Adrenal gland (tissue), 12 donors: ENCODE data around the gene CCDC85C. TPM values are rescaled to one million over a fixed set of nuclear protein-coding genes. Genes with fewer than 3 reads are reported as not detected.

Experiments used
- DNase-seq, 7 donors: peaks; one replicate each; pipeline ENCODE4 v3.0.0-alpha.2; 2019 to 2020
- H3K27ac ChIP-seq, 5 donors: fragments of 200-600 bp; sonication (generic) in 4 of 5; 1 replicate in 3 of 5; 2 replicates in 2 of 5; pipeline versions ENCODE4 v1.5.1 to v1.8.0; 2016 to 2020; ENCODE audit warnings: mild to moderate bottlenecking in 1 of 5
- H3K27me3 ChIP-seq: fragments of 200-600 bp; 2 replicates; pipeline ENCODE4 v1.8.0; 2021
- H3K36me3 ChIP-seq, 2 donors: fragments of 200-600 bp; replicated peaks in 1 of 2; 1 replicate in 1 of 2; 2 replicates in 1 of 2; pipeline versions ENCODE4 v1.5.1 to v1.8.0; 2018 to 2022
- H3K4me1 ChIP-seq, 2 donors: fragments of 200-600 bp; replicated peaks in 1 of 2; 1 replicate in 1 of 2; 2 replicates in 1 of 2; pipeline versions ENCODE4 v1.5.1 to v1.8.0; 2018 to 2021
- H3K4me3 ChIP-seq, 4 donors: fragments of 200-600 bp; sonication (generic) in 3 of 4; one replicate each; pipeline ENCODE4 v1.5.1; 2016 to 2018
- H3K9me3 ChIP-seq, 3 donors: fragments of 200-600 bp; sonication (generic) in 1 of 3; replicated peaks in 1 of 3; 1 replicate in 2 of 3; 2 replicates in 1 of 3; pipeline versions ENCODE4 v1.5.1 to v1.8.0; 2016 to 2021
- CTCF ChIP-seq, 6 experiments: fragments of 450-650 bp in 4 of 6; fragments of 200-600 bp in 2 of 6; sonication (generic) in 1 of 6; IDR thresholded peaks; 1 replicate in 5 of 6; 2 replicates in 1 of 6; pipeline versions ENCODE4 v1.5.1 to v1.8.0; 2016 to 2021; ENCODE audit warnings: antibody characterized with exemption in 6 of 6, mild to moderate bottlenecking in 2 of 6, moderate library complexity in 1 of 6
- POLR2A ChIP-seq, 2 donors: fragments of 450-650 bp; IDR thresholded peaks; one replicate each; pipeline ENCODE4 v1.6.1; 2017; ENCODE audit warnings: antibody characterized with exemption in 2 of 2, mild to moderate bottlenecking in 2 of 2, moderate library complexity in 1 of 2
- WGBS, 4 donors: extraction: QIAGEN DNeasy Blood & Tissue Kit in 2 of 4; methylation state at CpG; one replicate each; pipeline versions ENCODE4 v1.1.5 to v1.1.7; 2013 to 2017; 5-methylcytosine and 5-hydroxymethylcytosine counted together
- intact Hi-C, 2 donors: fragments of 100-400 bp; cut with DNase I; formaldehyde crosslinking; loops; one replicate each; pipeline versions ENCODE4 v1.14.1 to v1.15.0; 2022 to 2023
- polyA plus RNA-seq, 3 donors: library from polyadenylated mRNA; stranded (reverse); fragments of 200-250 nt in 2 of 3; fragments of 350-450 nt in 1 of 3; fragmentation: Illumina TruSeq in 1 of 3; extraction: RNeasy Lipid Tissue Mini Kit (QIAGEN cat#74804) in 1 of 3; gene quantifications; one replicate each; pipeline ENCODE4 v1.2.3, GENCODE V29; 2013 to 2014
- total RNA-seq, 9 donors: library from RNA; depleted of rRNA in 4 of 9; stranded (reverse); fragments of >200 nt in 4 of 9; fragments of 120-200 nt in 1 of 9; fragmentation: NEBNext Ultra II Directional in 1 of 9; extraction: Animal tissue kit (Norgen Biotek cat#: 25700) in 1 of 9; gene quantifications; one replicate each; pipeline versions ENCODE4 v1.1.0 to v1.2.4, GENCODE V29; 2013 to 2023
- donor health status: healthy with polysubstance abuse.
- donor health status: Bipolar disorder and iron deficiency.
- donor health status: DM: yes; HTN: yes; CAD: no.
- donor health status: DM: no; HTN: no; CAD: no.
- donor health status: DM: no; HTN: no; CAD: no.
- donor health status: DM: yes; HTN: yes; CAD: no.

Gene CCDC85C
- total and polyA plus RNA-seq, 12 donors, result 4.2 to 59.0 (median 37.9) TPM

- TF ChIP-seq CTCF (IDR thresholded peaks at IDR 0.05), result no peak
- no peak for TF ChIP-seq POLR2A (IDR thresholded peaks at IDR 0.05)
- H3K4me1 ChIP-seq, result no peaks in the 10 kb centered on the region
- no peak overlapping the region for H3K4me3 ChIP-seq
- H3K9me3 ChIP-seq, result no peaks in the 10 kb centered on the region
- WGBS, 4 donors, result 85 to 87% (median 86%) methylated on average over 7 to 11 of the region's 11 CpGs
- H3K27me3 ChIP-seq, result no peaks in the 10 kb centered on the region
- H3K27ac ChIP-seq, result no peak overlapping the region
- intact Hi-C loops, result no loop called here
- no peaks in the 10 kb centered on the region for H3K36me3 ChIP-seq
- no peak for DNase-seq
Observed at GRCh38 chr14:99626041-99626648, 22.1 kb upstream of the CCDC85C start.

GRCh38 chr14:99625476-99625875 is 21.5 kb upstream of the CCDC85C start:
- DNase-seq, result no peak
- intact Hi-C loops, result no loop called here
- TF ChIP-seq POLR2A (IDR thresholded peaks at IDR 0.05), result no peak
- TF ChIP-seq CTCF (IDR thresholded peaks at IDR 0.05), result no peak
- H3K36me3 ChIP-seq, result no peaks in the 10 kb centered on the region
- no peak overlapping the region for H3K27ac ChIP-seq
- no peaks in the 10 kb centered on the region for H3K27me3 ChIP-seq
- H3K4me3 ChIP-seq, result no peak overlapping the region
- no peaks in the 10 kb centered on the region for H3K4me1 ChIP-seq
- no peaks in the 10 kb centered on the region for H3K9me3 ChIP-seq
- 75 to 100% (median 87%) methylated on average over 1 to 3 of the region's 3 CpGs for WGBS, 4 donors

DNA sequence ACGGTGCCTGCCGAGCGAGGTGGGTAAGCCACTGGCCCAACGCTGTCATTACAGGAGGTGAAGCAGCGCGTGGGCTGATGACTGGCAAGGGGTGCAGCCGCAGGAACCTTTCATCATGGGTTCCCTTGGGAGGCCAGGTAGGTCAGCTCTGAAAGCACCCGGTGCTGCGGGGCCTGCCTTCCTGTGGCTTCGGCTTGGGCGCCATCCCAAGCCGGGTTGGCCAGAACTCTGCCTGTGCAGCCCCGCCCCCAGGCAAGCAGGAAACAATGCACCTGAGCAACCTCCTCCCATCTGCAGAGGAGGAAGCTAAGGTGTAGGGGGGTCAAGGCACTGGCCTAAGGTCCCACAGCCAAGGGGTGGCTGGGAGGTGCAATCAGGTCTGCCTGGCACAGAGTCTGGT is 21.0 kb upstream of the CCDC85C start:
- DNase-seq, result no peak
- no peaks in the 10 kb centered on the region for H3K36me3 ChIP-seq
- WGBS, 4 donors, result 85 to 91% (median 88%) methylated on average over 11 to 13 of the region's 13 CpGs
- H3K27ac ChIP-seq, result no peak overlapping the region
- H3K4me3 ChIP-seq, result no peak overlapping the region
- no peak for TF ChIP-seq CTCF (IDR thresholded peaks at IDR 0.05)
- TF ChIP-seq POLR2A (IDR thresholded peaks at IDR 0.05), result no peak
- no peaks in the 10 kb centered on the region for H3K9me3 ChIP-seq
- intact Hi-C loops, result no loop called here
- H3K4me1 ChIP-seq, result peaks cover 0 to 5% of the 10 kb centered on the region in 2 donors
- H3K27me3 ChIP-seq, result no peaks in the 10 kb centered on the region

GRCh38 chr14:99624024-99624423 is 20.0 kb upstream of the CCDC85C start:
- Histone ChIP-seq H3K9me3 (no peaks in the 10 kb centered on the region), H3K4me1 (peaks cover 0 to 7% of the 10 kb centered on the region in 2 donors), H3K4me3 (no peak overlapping the region), H3K36me3 (no peaks in the 10 kb centered on the region), H3K27ac (no peak overlapping the region), H3K27me3 (no peaks in the 10 kb centered on the region)
- WGBS, 4 donors, result 68 to 88% (median 81%) methylated on average over 1 to 6 of the region's 6 CpGs
- intact Hi-C loops, result no loop called here
- TF ChIP-seq CTCF (IDR thresholded peaks at IDR 0.05), result no peak
- TF ChIP-seq POLR2A (IDR thresholded peaks at IDR 0.05), result no peak
- no peak for DNase-seq
